Measurements from ENCODE around the gene DTX4.

GRCh38 chr11:59152312-59152951 lies 19.5 kb upstream of the DTX4 start:
- TF ChIP-seq POLR2AphosphoS5 (IDR thresholded peaks at IDR 0.05; ENCODE audit: low read depth, low read length), result no peak
- no peak for TF ChIP-seq CTCF (IDR thresholded peaks at IDR 0.05)
- no peak for TF ChIP-seq REST (IDR thresholded peaks at IDR 0.05; ENCODE audit: insufficient read depth in 1 of 2, low read depth in 2 of 2, low read length in 1 of 2)
